ENCODE results near the gene MAD1L1. TPM values are rescaled to one million over a fixed set of nuclear protein-coding genes. Genes with fewer than 3 reads are reported as not detected.

The MAD1L1 gene
- total and polyA plus RNA-seq, 2 of the 13 experiments (the other 11 are each of a cell fraction or from before 2014, with no cell fraction given): 17.4 to 64.7 TPM

DNA sequence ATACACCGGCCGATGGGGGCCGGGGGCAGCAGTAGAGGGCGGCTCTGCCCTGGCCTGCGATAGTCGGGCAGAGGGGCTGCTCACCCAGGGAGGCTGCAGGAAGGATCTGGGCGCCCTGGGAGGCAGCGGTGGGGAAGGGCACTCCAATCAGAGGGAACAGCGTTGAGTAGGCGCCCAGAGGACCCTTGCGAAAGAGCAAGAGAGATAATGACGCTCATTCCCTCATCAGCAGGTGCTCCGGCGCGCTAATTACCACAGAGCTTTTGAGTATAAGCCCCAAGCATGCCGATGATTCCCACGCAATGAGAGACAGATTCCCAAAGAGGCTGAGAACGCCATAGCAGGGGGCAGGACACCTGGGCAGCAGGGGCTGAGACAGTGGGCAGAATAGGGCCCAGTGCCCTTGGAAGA lies 215.3 kb downstream of the MAD1L1 start:
- no peak for ATAC-seq
- Histone ChIP-seq H3K27ac (ENCODE audit: extremely low read length, insufficient read depth, low read length) (peak overlapping the region; percentile 30), H3K4me2 (ENCODE audit: low read depth, low read length) (no peak overlapping the region), H4K20me1 (ENCODE audit: insufficient read depth, low read length) (no peaks in the 10 kb centered on the region), H3K4me3 (replicated peaks in 1 of 3; ENCODE audit: insufficient read depth in 1 of 3, low read depth in 2 of 3, low read length in 3 of 3) (no peak overlapping the region), H3K36me3 (replicated peaks in 1 of 2; ENCODE audit: control insufficient read depth in 1 of 2, insufficient read depth in 2 of 2, low read length in 2 of 2) (peaks cover 5 to 13% of the 10 kb centered on the region in 2 experiments; a peak in 3 of 5 replicates), H3K9ac (ENCODE audit: insufficient read depth, low read depth, low read length) (no peak overlapping the region), H2AFZ (ENCODE audit: low read length) (no peak overlapping the region), H3K9me3 (ENCODE audit: low read length) (no peaks in the 10 kb centered on the region), H3K4me1 (ENCODE audit: insufficient read depth, low read length) (peaks cover 23% of the 10 kb centered on the region), H3K27me3 (ENCODE audit: control insufficient read depth in 1 of 2, insufficient read depth in 2 of 2, low read length in 2 of 2) (no peaks in the 10 kb centered on the region), H3K79me2 (ENCODE audit: insufficient read depth, low read length) (no peaks in the 10 kb centered on the region)
- ChIA-PET CTCF (ENCODE audit: low intra/inter-chr PET ratio, low total read pairs) (no interaction called here), POLR2A (no interaction called here)
- no TSS peak for BruUV-seq (replicated peaks)
- in situ Hi-C loops (cut with HindIII; ENCODE audit: extremely low pct_ligation_motif_present, low pct_unique_long_range_greater_than_20kb) (no loop called here), intact Hi-C loops (cut with micrococcal nuclease; ENCODE audit: unreplicated experiment) (no loop called here)
- no peak for FAIRE-seq
- DNase-seq (ENCODE audit: low spot score): no peak
- TF ChIP-seq SIX4 (CRISPR knock-in tag; IDR thresholded peaks at IDR 0.05) (no peak), CENPX (CRISPR knock-in tag; IDR thresholded peaks at IDR 0.05) (no peak), REPIN1 (CRISPR knock-in tag; IDR thresholded peaks at IDR 0.05; ENCODE audit: borderline replicate concordance, low read depth) (no peak), ZNF24 (IDR thresholded peaks at IDR 0.05) (no peak), BCL6 (CRISPR knock-in tag; IDR thresholded peaks at IDR 0.05) (no peak), DNMT3B (CRISPR knock-in tag; conservative IDR thresholded peaks at IDR 0.05) (no peak), ATF1 (CRISPR knock-in tag; IDR thresholded peaks at IDR 0.05) (no peak), MAFF (IDR thresholded peaks at IDR 0.05; ENCODE audit: low read depth, low read length) (no peak), TOPORS (CRISPR knock-in tag; IDR thresholded peaks at IDR 0.05) (no peak)
- TF ChIP-seq, protein P1, sequence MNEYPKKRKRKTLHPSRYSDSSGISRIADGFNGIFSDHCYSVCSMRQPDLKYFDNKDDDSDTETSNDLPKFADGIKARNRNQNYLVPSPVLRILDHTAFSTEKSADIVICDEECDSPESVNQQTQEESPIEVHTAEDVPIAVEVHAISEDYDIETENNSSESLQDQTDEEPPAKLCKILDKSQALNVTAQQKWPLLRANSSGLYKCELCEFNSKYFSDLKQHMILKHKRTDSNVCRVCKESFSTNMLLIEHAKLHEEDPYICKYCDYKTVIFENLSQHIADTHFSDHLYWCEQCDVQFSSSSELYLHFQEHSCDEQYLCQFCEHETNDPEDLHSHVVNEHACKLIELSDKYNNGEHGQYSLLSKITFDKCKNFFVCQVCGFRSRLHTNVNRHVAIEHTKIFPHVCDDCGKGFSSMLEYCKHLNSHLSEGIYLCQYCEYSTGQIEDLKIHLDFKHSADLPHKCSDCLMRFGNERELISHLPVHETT (CRISPR knock-in tag; conservative IDR thresholded peaks at IDR 0.05): no peak
- WGBS (ENCODE audit: low lambda C conversion rate): 96% methylated on average over 18 of the region's 18 CpGs

Data from HepG2 (cell line).